GM19324 (cell line): ENCODE results near the gene NAA10.
"Not testable (repeated sequence)": the region's sequence is repeated elsewhere in the genome, so short reads cannot be mapped to it uniquely, and the experiment has no call there.

Experiments used
- ATAC-seq: cut with Tn5 transposase; IDR thresholded peaks from one replicate; pipeline ENCODE4 v1.9.1; 2021; ENCODE audit warnings: mild to moderate bottlenecking, moderate library complexity; ENCODE audit not compliant: unreplicated experiment, low FRiP score

Gene NAA10

GRCh38 chrX:153934762-153935325 is at the start of gene NAA10:
Gene NAA10 (minus strand): TSS chrX:153935037. CDS start chrX:153934904, 133 bp downstream.
- ATAC-seq: peak; percentile 96

GRCh38 chrX:153983321-153983801 is 48.5 kb upstream of the NAA10 start:
- no peak for ATAC-seq

- ATAC-seq: no peak
Observed at GRCh38 chrX:153981771-153982533, 47.1 kb upstream of the NAA10 start.

- ATAC-seq: no peak
Observed at GRCh38 chrX:153981231-153981630, 46.4 kb upstream of the NAA10 start.

- ATAC-seq: not testable (repeated sequence)
Observed at GRCh38 chrX:153980394-153980793, 45.6 kb upstream of the NAA10 start.

GRCh38 chrX:153974726-153975286 is 40.0 kb upstream of the NAA10 start:
- ATAC-seq: no peak

- ATAC-seq: no peak
Observed at GRCh38 chrX:153974003-153974725, 39.3 kb upstream of the NAA10 start.

GRCh38 chrX:153973127-153974002 is 38.5 kb upstream of the NAA10 start:
- ATAC-seq: no peak

GRCh38 chrX:153972368-153973126 is 37.7 kb upstream of the NAA10 start, which contains the start of gene TMEM187:
Gene TMEM187 (plus strand): TSS chrX:153972754. CDS start chrX:153982063, 9,309 bp downstream.
- ATAC-seq: peak; percentile 69

GRCh38 chrX:153971450-153972367 is 36.9 kb upstream of the NAA10 start, which contains the start of gene HCFC1:
Gene HCFC1 (minus strand): TSS chrX:153971818. CDS start chrX:153970840, 978 bp downstream.
- ATAC-seq: peak; percentile 58

- ATAC-seq: peak; percentile 50
Observed at GRCh38 chrX:153971124-153971449, 36.2 kb upstream of the NAA10 start.

GRCh38 chrX:153970357-153971123 is 35.7 kb upstream of the NAA10 start:
- peak; percentile 8 for ATAC-seq

GRCh38 chrX:153969904-153970356 is 35.1 kb upstream of the NAA10 start:
- ATAC-seq: no peak

GRCh38 chrX:153969125-153969903 is 34.5 kb upstream of the NAA10 start:
- ATAC-seq: no peak

- ATAC-seq: no peak
Observed at GRCh38 chrX:153968754-153969124, 33.9 kb upstream of the NAA10 start.

- no peak for ATAC-seq
Observed at GRCh38 chrX:153968255-153968654, 33.4 kb upstream of the NAA10 start.
